Astrocyte (in vitro differentiated cells and primary cell): ENCODE measurements around the gene TRANK1.

Experiments
- EZH2 ChIP-seq: IDR thresholded peaks from 2 replicates; pipeline ENCODE4 v1.6.1; 2012; ENCODE audit warnings: mild to moderate bottlenecking, low read length, inconsistent platforms; ENCODE audit not compliant: insufficient read depth
- TF ChIP-seq, protein P1 (sequence below): IDR thresholded peaks from 2 replicates; pipeline ENCODE4 v1.5.1; 2011; ENCODE audit warnings: low read depth, mild to moderate bottlenecking, inconsistent platforms, low read length, moderate library complexity; ENCODE audit not compliant: insufficient read depth

GRCh38 chr3:36895496-36896409 is 49.1 kb downstream of the TRANK1 start:
- no peak for TF ChIP-seq EZH2
- TF ChIP-seq, protein P1, sequence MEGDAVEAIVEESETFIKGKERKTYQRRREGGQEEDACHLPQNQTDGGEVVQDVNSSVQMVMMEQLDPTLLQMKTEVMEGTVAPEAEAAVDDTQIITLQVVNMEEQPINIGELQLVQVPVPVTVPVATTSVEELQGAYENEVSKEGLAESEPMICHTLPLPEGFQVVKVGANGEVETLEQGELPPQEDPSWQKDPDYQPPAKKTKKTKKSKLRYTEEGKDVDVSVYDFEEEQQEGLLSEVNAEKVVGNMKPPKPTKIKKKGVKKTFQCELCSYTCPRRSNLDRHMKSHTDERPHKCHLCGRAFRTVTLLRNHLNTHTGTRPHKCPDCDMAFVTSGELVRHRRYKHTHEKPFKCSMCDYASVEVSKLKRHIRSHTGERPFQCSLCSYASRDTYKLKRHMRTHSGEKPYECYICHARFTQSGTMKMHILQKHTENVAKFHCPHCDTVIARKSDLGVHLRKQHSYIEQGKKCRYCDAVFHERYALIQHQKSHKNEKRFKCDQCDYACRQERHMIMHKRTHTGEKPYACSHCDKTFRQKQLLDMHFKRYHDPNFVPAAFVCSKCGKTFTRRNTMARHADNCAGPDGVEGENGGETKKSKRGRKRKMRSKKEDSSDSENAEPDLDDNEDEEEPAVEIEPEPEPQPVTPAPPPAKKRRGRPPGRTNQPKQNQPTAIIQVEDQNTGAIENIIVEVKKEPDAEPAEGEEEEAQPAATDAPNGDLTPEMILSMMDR, result no peak
